HUES6 (cell line): ENCODE data around the gene RASAL3.
"Not testable (repeated sequence)": the region's sequence is repeated elsewhere in the genome, so short reads cannot be mapped to it uniquely, and the experiment has no call there.

Experiments
- H3K27ac ChIP-seq: 2 replicates; pipeline ENCODE4 v1.7.0; 2013; ENCODE audit warnings: low read depth, mild to moderate bottlenecking, low read length, inconsistent platforms
- H3K27me3 ChIP-seq: 2 replicates; pipeline ENCODE4 v1.6.1; 2013; ENCODE audit warnings: low read length; ENCODE audit not compliant: control insufficient read depth, insufficient read depth
- H3K36me3 ChIP-seq: 2 replicates; pipeline ENCODE4 v1.6.1; 2013; ENCODE audit warnings: low read length; ENCODE audit not compliant: control insufficient read depth, insufficient read depth
- H3K4me1 ChIP-seq: 2 replicates; pipeline ENCODE4 v1.6.1; 2013; ENCODE audit warnings: low read length; ENCODE audit not compliant: control insufficient read depth, insufficient read depth
- H3K4me3 ChIP-seq: 2 replicates; pipeline ENCODE4 v1.5.1; 2013; ENCODE audit warnings: low read depth, low read length
- H3K9ac ChIP-seq: one replicate; pipeline ENCODE4 v1.6.1; 2013; ENCODE audit warnings: mild to moderate bottlenecking, low read length
- H3K9me3 ChIP-seq: 2 replicates; pipeline ENCODE4 v1.6.1; 2013; ENCODE audit warnings: low read depth, low read length; ENCODE audit not compliant: control insufficient read depth, insufficient read depth

Gene RASAL3

GRCh38 chr19:15495151-15495550, 30.8 kb upstream of the RASAL3 start:
- Histone ChIP-seq H3K4me3 (no peak overlapping the region), H3K9ac (no peak overlapping the region), H3K36me3 (no peaks in the 10 kb centered on the region), H3K9me3 (no peaks in the 10 kb centered on the region), H3K27me3 (no peaks in the 10 kb centered on the region; the same call in 1 of the 2 replicates), H3K4me1 (0 out of 2 replicates have a peak, but pooled peaks cover 4% of the 10 kb centered on the region), H3K27ac (no peak overlapping the region)

GRCh38 chr19:15488489-15489226, 24.3 kb upstream of the RASAL3 start:
- Histone ChIP-seq H3K9me3 (peaks cover 6% of the 10 kb centered on the region), H3K9ac (no peak overlapping the region), H3K4me3 (no peak overlapping the region), H3K36me3 (no peaks in the 10 kb centered on the region), H3K27me3 (no peaks in the 10 kb centered on the region), H3K4me1 (no peaks in the 10 kb centered on the region), H3K27ac (no peak overlapping the region)

- H3K27me3 ChIP-seq, result no peaks in the 10 kb centered on the region
These were observed 22.7 kb upstream of the RASAL3 start for GRCh38 chr19:15487038-15487437.

GRCh38 chr19:15485768-15486167, 21.4 kb upstream of the RASAL3 start:
- H3K9ac ChIP-seq, H3K36me3 ChIP-seq, H3K27ac ChIP-seq, H3K9me3 ChIP-seq, H3K27me3 ChIP-seq, H3K4me3 ChIP-seq, H3K4me1 ChIP-seq: not testable (repeated sequence)

More at GRCh38 chr19:15487038-15487437, 22.7 kb upstream of the RASAL3 start:
- H3K4me3 ChIP-seq, result no peak overlapping the region
- H3K9ac ChIP-seq, result no peak overlapping the region
- no peaks in the 10 kb centered on the region for H3K4me1 ChIP-seq
- H3K27ac ChIP-seq, result no peak overlapping the region
- H3K36me3 ChIP-seq, result no peaks in the 10 kb centered on the region
- peaks cover 6% of the 10 kb centered on the region for H3K9me3 ChIP-seq

- H3K9me3 ChIP-seq, H3K27me3 ChIP-seq, H3K36me3 ChIP-seq, H3K4me1 ChIP-seq, H3K9ac ChIP-seq, H3K27ac ChIP-seq, H3K4me3 ChIP-seq: not testable (repeated sequence)
These were observed 16.7 kb upstream of the RASAL3 start for GRCh38 chr19:15480996-15481395.

- Histone ChIP-seq H3K36me3 (no peaks in the 10 kb centered on the region), H3K4me1 (0 out of 2 replicates have a peak, but pooled peaks cover 8% of the 10 kb centered on the region), H3K27ac (no peak within 1 kb of the TSS), H3K27me3 (peaks cover 3% of the 10 kb centered on the region; the same call in 1 of the 2 replicates), H3K9ac (no peak within 1 kb of the TSS), H3K9me3 (no peaks in the 10 kb centered on the region), H3K4me3 (no peak within 1 kb of the TSS)
These were observed 15.3 kb upstream of the RASAL3 start, which contains the start of gene PGLYRP2 for GRCh38 chr19:15479391-15480345. Gene PGLYRP2 (minus strand): TSS chr19:15479501. CDS start chr19:15479371, 130 bp downstream.

- H3K4me1 ChIP-seq, result 0 out of 2 replicates have a peak, but pooled peaks cover 8% of the 10 kb centered on the region
- no peak overlapping the region for H3K27ac ChIP-seq
- H3K36me3 ChIP-seq, result no peaks in the 10 kb centered on the region
- no peaks in the 10 kb centered on the region for H3K9me3 ChIP-seq
- no peak overlapping the region for H3K9ac ChIP-seq
- H3K27me3 ChIP-seq, result peaks cover 19% of the 10 kb centered on the region
- no peak overlapping the region for H3K4me3 ChIP-seq
These were observed 12.0 kb upstream of the RASAL3 start for GRCh38 chr19:15476325-15476724.

GRCh38 chr19:15475611-15476010, 11.3 kb upstream of the RASAL3 start:
- H3K27me3 ChIP-seq, result peaks cover 24% of the 10 kb centered on the region
- 0 out of 2 replicates have a peak, but pooled peaks cover 8% of the 10 kb centered on the region for H3K4me1 ChIP-seq
- no peaks in the 10 kb centered on the region for H3K36me3 ChIP-seq
- H3K27ac ChIP-seq, result no peak overlapping the region
- H3K4me3 ChIP-seq, result no peak overlapping the region
- no peaks in the 10 kb centered on the region for H3K9me3 ChIP-seq
- no peak overlapping the region for H3K9ac ChIP-seq

- Histone ChIP-seq H3K9ac (no peak overlapping the region), H3K9me3 (no peaks in the 10 kb centered on the region), H3K27ac (no peak overlapping the region), H3K27me3 (peaks cover 28% of the 10 kb centered on the region), H3K4me1 (0 out of 2 replicates have a peak, but pooled peaks cover 5% of the 10 kb centered on the region), H3K36me3 (no peaks in the 10 kb centered on the region), H3K4me3 (no peak overlapping the region)
These were observed 10.8 kb upstream of the RASAL3 start for GRCh38 chr19:15475169-15475568.

GRCh38 chr19:15473821-15474220, 9.5 kb upstream of the RASAL3 start:
- peaks cover 39% of the 10 kb centered on the region for H3K27me3 ChIP-seq
- H3K27ac ChIP-seq, H3K4me3 ChIP-seq, H3K9ac ChIP-seq, H3K36me3 ChIP-seq, H3K4me1 ChIP-seq, H3K9me3 ChIP-seq: not testable (repeated sequence)

GRCh38 chr19:15471639-15472101, 7.3 kb upstream of the RASAL3 start:
- no peak overlapping the region for H3K27ac ChIP-seq
- H3K36me3 ChIP-seq, result no peaks in the 10 kb centered on the region
- no peak overlapping the region for H3K9ac ChIP-seq
- no peaks in the 10 kb centered on the region for H3K4me1 ChIP-seq
- peaks cover 60% of the 10 kb centered on the region for H3K27me3 ChIP-seq
- no peaks in the 10 kb centered on the region for H3K9me3 ChIP-seq
- peak overlapping the region; percentile 28; the same call in 1 of the 2 replicates for H3K4me3 ChIP-seq
